A673 (cell line): ENCODE data around the gene TMEM91.

Experiments used
- CTCF ChIP-seq: fragments of 300-800, 200-600 bp; sonication (generic); conservative IDR thresholded peaks from 2 replicates; pipeline ENCODE4 v1.5.1; 2017; ENCODE audit warnings: low read depth, mild to moderate bottlenecking, antibody characterized with exemption, low read length, moderate library complexity, mixed read lengths
- EZH2 ChIP-seq: fragments of 200-600 bp; sonication (generic); IDR thresholded peaks from 2 replicates; pipeline ENCODE4 v1.6.1; 2017; ENCODE audit warnings: borderline replicate concordance, low read depth, mild to moderate bottlenecking, mixed read lengths, antibody characterized with exemption, low read length; ENCODE audit not compliant: poor library complexity, severe bottlenecking

GRCh38 chr19:41398598-41398997, 22.3 kb downstream of the TMEM91 start:
- TF ChIP-seq CTCF (no peak), EZH2 (no peak)
